ENCODE data around the gene SIAH2.

SIAH2 gene

GRCh38 chr3:150775001-150775599 is 12.1 kb upstream of the SIAH2 start:
- DNase-seq (ENCODE audit: low spot score), result no peak

- no peak for DNase-seq (ENCODE audit: low spot score)
These were observed 10.7 kb upstream of the SIAH2 start for GRCh38 chr3:150773616-150774192.

GRCh38 chr3:150771600-150771999 is 8.6 kb upstream of the SIAH2 start:
- DNase-seq (ENCODE audit: low spot score), result no peak

DNA sequence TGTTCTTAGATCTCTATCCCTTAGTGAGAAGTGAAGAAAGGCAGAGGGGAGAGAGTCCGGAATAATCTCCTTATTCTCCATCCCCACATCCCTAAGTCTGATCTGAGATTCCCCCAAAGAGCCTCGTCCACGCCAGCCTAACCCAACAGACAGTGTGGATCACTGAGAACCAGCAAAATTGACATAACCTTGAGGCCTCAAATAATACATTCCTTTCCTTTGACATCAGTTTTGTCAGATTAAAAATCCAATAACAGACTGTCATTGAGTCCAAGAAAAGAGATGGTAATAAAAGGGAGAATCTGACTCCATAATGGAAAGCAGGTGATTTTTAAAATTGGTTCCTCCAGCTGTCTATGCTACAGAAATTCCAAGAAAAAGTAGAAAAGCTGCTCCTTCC is 7.7 kb upstream of the SIAH2 start:
- DNase-seq (ENCODE audit: low spot score), result no peak

DNA sequence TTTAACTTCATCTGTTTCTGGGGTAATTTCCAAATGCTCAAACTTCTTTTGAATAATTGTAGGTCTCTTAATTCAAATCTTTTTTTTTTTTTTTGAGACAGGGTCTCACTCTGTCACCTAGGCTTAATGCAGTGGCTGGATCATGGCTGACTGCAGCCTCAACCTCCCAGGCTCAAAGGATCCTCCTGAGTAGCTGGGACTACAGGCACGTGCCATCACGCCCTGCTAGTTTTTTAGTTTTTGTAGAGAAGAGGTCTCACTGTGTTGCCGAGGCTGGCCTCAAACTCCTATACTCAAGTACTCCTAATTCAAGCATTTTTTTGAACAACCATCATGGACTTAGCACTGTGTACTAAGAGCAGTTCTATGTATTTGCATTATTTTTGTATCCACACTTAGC is 3.8 kb upstream of the SIAH2 start:
- DNase-seq (ENCODE audit: low spot score), result no peak

DNA sequence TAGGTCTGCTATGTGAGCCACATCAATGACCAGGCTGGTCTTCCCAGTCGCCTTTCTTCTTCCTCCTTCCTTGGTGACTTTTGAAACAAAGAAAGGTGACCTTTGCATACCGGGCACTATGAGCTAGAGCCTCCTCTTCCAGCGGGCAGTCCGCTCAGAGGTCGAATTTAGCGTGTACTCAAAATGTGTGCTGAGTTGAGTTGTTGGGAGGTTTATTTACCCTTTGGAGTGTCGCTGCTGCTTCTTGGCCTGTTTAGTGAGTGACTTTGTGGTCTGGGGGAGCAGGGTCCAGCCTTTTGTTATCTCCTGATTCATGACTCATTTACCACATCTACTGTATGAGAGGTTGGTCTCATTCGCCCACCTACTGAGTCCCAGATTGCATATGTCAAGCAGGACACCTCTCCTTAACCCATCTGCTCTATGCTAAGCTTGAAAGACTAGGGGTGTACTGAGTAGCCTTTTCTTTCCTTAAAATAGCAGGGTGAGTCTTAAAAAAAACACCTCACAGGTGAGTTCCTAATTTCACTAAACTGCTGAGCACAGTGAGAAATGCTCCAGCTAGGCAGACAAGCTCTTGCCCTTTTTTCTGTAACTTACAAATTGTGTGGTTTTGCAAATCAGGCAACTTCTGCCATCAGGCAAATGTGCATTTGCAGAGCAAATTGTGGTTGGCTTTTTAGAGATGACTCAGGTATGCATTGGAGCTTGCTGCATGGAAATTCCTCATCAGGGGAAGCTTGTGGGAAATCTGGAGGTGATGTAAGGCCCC is 3.2 kb upstream of the SIAH2 start:
- DNase-seq (ENCODE audit: low spot score), result no peak

DNA sequence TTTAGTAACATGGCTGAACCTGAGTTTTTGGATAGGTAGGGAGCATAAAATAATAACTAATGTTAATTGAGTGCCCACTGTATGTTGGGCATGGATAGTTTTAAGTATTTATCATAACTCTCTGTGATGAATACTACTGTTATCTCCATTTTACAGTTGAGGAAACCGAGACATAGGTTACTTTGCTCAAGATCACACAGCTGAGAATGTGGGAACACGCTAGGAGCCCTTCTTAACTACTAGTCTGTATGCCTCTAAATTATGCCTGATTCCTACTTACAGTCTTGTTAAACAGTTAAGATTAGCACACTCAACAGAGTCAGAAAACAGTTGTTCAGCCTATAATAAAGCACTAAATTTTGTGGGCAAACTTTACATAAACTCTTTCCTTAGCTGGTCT is 2.0 kb upstream of the SIAH2 start:
- no peak for DNase-seq (ENCODE audit: low spot score)

DNA sequence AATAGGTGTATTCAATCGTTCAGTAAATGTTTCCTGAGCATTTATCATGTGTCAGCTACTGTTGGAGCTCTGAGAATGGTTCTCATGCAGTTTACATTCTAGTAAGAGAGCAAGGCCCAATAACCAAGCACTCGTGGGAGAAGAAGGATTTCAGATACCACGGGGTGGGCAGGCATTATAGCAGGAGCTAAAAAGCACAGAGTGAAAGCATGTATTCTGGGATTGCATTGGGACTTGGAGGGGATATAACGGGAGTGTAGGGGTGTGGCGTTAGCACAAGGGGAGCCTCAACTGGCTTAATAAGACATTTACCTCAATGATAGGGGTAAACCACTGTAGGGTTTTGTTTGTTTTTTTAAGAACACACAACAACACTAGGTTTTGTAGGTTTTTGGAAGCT is 1.6 kb upstream of the SIAH2 start:
- no peak for DNase-seq (ENCODE audit: low spot score)

DNA sequence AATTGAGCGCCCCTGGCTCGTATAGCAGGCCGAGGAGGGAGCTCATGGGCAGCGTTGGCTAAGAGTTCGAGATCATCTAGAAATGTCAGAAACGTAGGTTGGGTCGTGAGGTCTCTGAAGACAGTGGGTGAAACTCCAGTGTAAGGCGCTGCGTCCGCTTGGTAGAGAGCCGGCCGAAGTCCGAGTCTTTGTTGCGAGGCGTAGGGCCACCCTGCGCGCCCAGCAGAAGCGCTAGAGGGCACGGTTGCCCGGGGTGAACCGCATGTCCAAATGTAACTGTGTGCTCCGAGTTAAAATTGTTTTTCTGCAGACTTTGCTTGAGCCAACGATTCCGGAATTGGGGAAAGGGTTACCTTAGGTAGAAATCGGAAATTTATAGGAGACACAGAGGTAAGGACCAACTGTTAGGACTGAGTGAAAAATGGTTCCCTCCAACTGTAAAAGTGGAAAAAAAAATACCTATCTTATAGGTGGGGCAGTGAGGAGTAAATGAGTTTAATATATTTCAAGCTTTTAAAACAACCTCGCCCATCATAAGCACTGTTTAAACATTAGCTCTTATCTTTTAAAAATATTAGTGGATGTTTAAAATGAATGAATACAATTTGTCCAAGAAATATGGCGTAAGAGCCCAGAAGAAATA is 993 bp upstream of the SIAH2 start:
- DNase-seq (ENCODE audit: low spot score), result peak; percentile 78

DNA sequence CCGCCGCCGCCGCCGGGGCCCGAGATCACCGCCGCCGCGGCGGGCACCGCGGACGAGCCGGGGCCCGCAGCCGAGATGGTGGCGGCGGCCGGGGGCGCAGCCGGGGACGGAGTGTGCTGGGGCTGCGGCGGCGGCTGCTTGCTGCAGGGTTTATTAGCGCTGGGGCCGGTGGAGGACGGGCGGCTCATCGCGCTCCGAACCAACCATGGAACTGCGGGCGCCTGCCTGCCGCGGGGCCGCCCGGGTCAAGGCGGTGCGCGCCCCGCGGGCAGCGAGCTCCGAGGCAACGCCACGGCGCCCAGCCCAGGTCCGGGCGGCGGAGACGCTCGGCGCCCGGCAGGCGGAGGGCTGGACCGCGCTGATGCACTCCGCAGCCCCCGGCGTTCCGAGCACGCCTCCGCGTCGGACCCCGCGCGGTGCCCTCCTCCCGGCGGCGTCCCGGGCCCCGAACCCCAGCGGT is 277 bp downstream of the SIAH2 start:
- no peak for DNase-seq (ENCODE audit: low spot score)

DNA sequence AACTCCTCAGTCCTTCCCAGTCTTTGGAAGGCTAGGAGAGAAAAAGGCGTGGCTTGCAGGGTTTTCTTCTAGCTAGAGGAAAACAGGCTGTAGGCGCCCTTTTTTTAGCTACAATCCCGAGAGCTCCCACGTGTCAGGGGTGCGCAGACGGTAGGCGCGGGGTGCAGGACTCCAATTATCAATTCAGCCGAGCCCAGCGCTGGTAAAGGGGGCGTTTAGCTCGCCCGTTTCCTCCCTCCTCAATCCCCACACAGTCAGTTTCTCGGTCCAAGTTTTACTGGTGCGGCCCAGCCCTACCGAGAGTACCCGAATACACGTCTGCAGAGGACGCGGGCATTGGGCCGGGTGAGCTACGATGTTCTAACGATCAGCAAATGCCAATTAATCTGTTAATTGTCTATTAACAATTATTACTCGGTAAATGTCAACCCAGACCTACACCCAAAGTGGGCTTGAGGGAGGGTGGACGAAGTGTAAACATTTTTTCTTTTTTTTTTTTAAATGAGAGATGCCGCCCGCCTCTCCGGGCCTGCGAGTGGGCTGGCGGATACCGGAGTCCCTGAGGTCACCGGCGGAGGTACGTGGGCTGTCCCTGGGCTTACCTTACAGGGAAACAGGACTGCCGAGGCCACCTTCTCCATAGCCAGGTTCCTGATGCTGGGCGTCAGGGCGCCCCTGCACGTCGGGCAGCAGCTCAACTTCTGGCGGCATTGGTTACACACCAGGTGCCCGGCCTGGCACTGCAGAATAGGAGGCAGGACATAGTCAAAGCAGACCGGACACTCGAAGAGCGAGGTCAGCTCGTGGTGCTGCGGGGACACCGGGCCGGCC is 923 bp downstream of the SIAH2 start:
- peak; percentile 68 for DNase-seq (ENCODE audit: low spot score)

DNA sequence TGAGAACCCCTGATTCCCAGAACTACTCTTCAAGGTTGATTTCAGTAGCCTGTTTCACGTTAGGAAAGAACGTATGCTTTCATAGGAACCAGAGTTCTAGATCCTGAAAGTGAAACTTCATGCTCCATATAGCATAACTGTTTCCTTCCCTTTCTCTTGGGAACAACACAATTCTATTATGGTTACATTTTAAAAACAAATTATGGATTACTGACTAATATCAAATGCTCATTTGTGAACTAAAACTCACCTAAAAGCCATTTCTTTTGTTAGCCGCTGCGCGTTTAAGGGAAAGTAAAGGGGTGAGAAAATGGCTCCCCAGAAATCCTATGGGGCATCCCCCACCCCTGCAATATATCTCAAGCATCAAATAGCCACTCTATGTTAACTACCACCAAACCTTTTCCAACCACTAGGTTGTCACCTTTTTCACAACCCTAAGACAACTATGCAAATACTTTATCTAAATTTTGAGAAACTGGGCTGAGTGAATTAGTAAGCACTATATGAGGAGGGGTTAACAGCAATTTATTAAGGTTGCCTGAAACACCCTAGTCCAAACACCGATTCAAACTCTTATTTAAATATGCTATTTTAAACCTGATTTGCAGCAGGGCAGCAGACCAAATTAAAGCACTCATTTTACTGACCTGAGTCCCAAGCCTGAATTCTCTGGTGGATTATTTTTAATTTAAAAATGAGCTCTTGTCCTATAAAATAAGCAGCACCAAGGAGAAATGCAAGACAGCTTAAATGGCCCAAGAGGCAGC is 2.4 kb downstream of the SIAH2 start:
- DNase-seq (ENCODE audit: low spot score), result no peak

GRCh38 chr3:150759947-150760346 is 3.0 kb downstream of the SIAH2 start:
- DNase-seq (ENCODE audit: low spot score), result no peak

- no peak for DNase-seq (ENCODE audit: low spot score)
These were observed 3.6 kb downstream of the SIAH2 start for GRCh38 chr3:150759319-150759718.

DNA sequence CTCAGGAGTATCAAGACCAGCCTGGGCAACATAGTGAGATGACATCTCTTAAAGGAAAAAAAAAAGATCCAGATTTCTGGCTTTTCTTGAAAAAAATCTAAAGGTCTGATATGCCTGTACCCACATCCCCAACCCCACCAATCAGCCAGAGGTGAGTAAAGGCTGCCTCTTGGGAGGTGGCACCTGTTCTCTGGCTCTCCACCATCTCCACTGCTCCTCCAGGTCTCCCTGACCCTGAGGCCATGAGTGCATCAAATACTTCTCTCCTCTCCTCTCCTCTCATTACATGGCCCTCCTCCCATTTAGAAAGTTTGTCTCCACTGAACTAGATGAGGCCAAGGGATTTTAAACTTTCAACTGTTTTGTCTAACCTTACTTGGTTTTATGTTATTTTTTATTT is 5.2 kb downstream of the SIAH2 start:
- DNase-seq (ENCODE audit: low spot score), result no peak

DNA sequence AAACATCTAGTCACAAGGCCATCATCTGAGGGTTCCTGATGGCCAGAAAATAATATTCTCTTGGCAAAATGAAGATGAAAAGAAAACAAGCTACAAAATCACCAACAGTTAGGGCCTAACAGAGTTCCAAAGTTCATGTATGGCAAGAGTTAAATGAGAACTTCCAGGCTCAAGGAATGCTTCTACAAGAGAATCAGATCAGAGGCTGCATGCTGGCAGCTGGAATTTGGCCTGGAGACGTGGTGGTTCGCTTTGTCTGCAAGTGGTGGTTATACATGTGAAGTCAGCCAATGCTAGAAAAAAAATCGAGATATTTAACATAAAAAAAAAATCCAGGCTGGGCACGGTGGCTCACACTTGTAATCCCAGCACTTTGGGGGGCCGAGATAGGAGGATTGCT is 5.6 kb downstream of the SIAH2 start:
- DNase-seq (ENCODE audit: low spot score), result no peak

DNA sequence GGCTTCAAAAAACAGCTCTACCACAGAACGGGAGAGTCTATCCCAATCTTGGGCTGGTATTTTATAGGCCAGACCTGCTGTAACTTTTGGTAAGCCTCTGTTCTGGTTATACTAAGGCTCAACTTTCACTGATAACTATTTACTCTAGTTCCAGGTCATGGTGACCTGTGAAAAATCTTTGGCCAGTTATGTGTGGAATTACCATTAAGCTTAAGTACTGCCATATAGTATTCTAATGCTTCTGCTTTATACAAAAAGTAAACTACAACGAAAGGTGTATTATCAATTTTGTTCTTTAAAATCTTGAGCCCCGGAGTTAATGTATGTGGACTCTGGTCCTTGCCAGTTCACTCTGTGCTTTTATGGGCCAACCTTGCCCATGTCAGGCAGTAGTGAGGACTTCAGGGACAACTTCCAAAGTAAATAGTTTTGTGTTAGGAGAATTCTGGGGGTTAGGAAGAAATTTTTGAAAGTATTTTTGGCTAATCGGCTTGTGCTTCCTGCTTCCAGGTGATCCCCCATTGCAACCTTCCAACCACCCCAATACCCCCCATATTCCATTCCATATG is 6.4 kb downstream of the SIAH2 start:
- DNase-seq (ENCODE audit: low spot score), result no peak

- DNase-seq (ENCODE audit: low spot score), result no peak
These were observed 7.1 kb downstream of the SIAH2 start for GRCh38 chr3:150755902-150756301.

DNA sequence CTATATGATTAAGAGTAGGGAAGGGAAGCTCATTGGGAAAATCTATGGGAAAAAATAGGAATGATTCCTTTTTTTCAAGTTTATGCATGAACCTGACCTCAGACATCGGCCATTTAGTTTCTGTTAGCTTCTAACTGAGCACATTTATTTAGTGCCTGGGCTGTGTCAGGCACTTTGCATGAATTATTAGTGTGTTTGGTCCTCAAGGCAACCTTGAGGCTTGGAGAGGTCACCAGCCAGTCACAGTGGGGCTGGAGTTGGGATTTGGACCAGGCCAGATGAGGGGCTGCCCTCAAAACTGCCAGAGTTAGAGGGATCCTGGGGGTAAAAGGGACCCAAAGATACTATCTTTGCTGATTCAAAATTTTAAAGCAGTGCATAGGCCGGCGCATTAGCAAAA is 8.1 kb downstream of the SIAH2 start:
- no peak for DNase-seq (ENCODE audit: low spot score)

- no peak for DNase-seq (ENCODE audit: low spot score)
These were observed 11.1 kb downstream of the SIAH2 start for GRCh38 chr3:150751781-150752263.

DNA sequence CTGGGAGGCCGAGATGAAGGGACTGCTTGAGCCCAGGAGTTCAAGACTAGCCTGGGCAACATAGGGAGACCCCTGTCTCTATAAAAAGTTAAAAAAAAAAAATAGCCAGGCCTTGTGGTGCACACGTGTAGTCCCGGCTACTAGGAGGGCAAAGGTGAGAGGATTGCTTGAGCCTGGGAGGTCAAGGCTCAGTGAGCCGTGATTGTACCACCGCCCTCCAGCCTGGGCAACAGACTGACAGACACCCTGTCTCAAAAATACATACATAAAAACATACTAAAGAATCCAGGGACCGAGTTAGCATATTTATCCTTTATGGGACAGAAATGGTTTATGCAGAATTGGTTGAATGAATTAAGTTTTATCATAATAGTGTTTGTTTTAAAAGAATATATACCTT is 13.7 kb downstream of the SIAH2 start:
- no peak for DNase-seq (ENCODE audit: low spot score)
